ENCODE results near the gene KCNQ1. TPM values are rescaled to one million over a fixed set of nuclear protein-coding genes. Genes with fewer than 3 reads are reported as not detected.

Gene KCNQ1
- total RNA-seq, 1 donor from 2014 or later, result 1.1 TPM

GRCh38 chr11:2825261-2825888 lies 380.6 kb downstream of the KCNQ1 start:
- DNase-seq (ENCODE audit: extremely low read depth, low read depth, low spot score), result no peak

- DNase-seq (ENCODE audit: extremely low read depth, low read depth, low spot score), result no peak
Observed at GRCh38 chr11:2825889-2826678, 381.3 kb downstream of the KCNQ1 start.

GRCh38 chr11:2826679-2827056 lies 381.9 kb downstream of the KCNQ1 start:
- no peak for DNase-seq (ENCODE audit: extremely low read depth, low read depth, low spot score)

GRCh38 chr11:2827256-2827655 lies 382.4 kb downstream of the KCNQ1 start:
- no peak for DNase-seq (ENCODE audit: extremely low read depth, low read depth, low spot score)

- DNase-seq (ENCODE audit: extremely low read depth, low read depth, low spot score), result no peak
Observed at GRCh38 chr11:2827792-2828191, 383.0 kb downstream of the KCNQ1 start.

- no peak for DNase-seq (ENCODE audit: extremely low read depth, low read depth, low spot score)
Observed at GRCh38 chr11:2828585-2829330, 383.9 kb downstream of the KCNQ1 start.

GRCh38 chr11:2830030-2830812 lies 385.4 kb downstream of the KCNQ1 start:
- DNase-seq (ENCODE audit: extremely low read depth, low read depth, low spot score), result no peak

- no peak for DNase-seq (ENCODE audit: extremely low read depth, low read depth, low spot score)
Observed at GRCh38 chr11:2830886-2831285, 386.1 kb downstream of the KCNQ1 start.

GRCh38 chr11:2831781-2832532 lies 387.1 kb downstream of the KCNQ1 start:
- DNase-seq (ENCODE audit: extremely low read depth, low read depth, low spot score), result no peak

GRCh38 chr11:2832533-2833020 lies 387.8 kb downstream of the KCNQ1 start:
- DNase-seq (ENCODE audit: extremely low read depth, low read depth, low spot score), result no peak

GRCh38 chr11:2833051-2833715 lies 388.4 kb downstream of the KCNQ1 start:
- no peak for DNase-seq (ENCODE audit: extremely low read depth, low read depth, low spot score)

GRCh38 chr11:2833716-2834502 lies 389.1 kb downstream of the KCNQ1 start:
- no peak for DNase-seq (ENCODE audit: extremely low read depth, low read depth, low spot score)

- DNase-seq (ENCODE audit: extremely low read depth, low read depth, low spot score), result no peak
Observed at GRCh38 chr11:2834503-2835273, 389.9 kb downstream of the KCNQ1 start.

GRCh38 chr11:2835296-2835695 lies 390.5 kb downstream of the KCNQ1 start:
- no peak for DNase-seq (ENCODE audit: extremely low read depth, low read depth, low spot score)

- DNase-seq (ENCODE audit: extremely low read depth, low read depth, low spot score), result no peak
Observed at GRCh38 chr11:2835751-2836150, 390.9 kb downstream of the KCNQ1 start.

GRCh38 chr11:2836315-2837095 lies 391.7 kb downstream of the KCNQ1 start:
- no peak for DNase-seq (ENCODE audit: extremely low read depth, low read depth, low spot score)

GRCh38 chr11:2837096-2837601 lies 392.3 kb downstream of the KCNQ1 start:
- DNase-seq (ENCODE audit: extremely low read depth, low read depth, low spot score), result no peak
